ENCODE results near the gene RNF144B.

Gene RNF144B

DNA sequence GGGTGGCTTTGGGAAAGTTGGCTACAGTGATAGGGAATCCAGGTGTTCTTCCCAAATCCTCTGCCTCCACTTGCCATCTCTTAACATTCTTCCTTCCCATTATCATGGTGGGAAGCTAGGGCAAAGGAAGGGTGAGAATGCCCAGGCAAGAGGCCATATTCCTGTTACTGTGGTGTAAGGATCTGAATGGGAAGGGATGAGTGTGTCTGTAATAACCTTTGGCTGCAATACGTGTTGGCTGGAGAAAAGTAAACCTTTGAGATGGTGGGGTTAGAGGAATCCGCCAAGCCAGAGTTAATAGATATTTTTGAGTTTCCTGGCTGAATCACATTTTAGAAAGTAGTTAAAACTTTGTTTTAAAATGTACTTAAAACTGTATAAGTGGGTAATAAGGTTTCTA is 45.9 kb downstream of the RNF144B start:
- DNase-seq (ENCODE audit: low read depth) = no peak
- TF ChIP-seq CTCF (IDR thresholded peaks at IDR 0.05; ENCODE audit: control insufficient read depth, extremely low read depth, insufficient read depth) = no peak
- no peak overlapping the region for H3K4me3 ChIP-seq (ENCODE audit: low read depth, low read length)

DNA sequence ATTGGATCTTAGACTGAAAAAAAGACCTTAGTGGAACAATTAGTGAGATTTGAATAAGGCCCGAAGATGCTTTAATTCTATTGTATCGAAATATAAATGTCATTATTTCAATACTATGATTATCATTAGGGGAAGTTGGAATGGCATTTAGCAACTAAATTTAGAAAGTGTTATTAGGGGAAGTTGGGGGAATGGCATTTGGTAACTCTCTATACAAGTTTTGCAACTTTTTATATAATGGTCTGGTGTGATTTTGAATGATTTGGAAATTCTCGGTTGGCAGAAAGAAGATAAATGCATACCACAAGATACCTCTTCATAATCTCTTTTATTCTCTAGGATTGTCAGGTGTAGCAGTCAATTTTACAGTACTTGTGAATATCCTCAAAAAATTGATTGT is 49.2 kb downstream of the RNF144B start:
- no peak for DNase-seq (ENCODE audit: low read depth)
- no peak for TF ChIP-seq CTCF (IDR thresholded peaks at IDR 0.05; ENCODE audit: control insufficient read depth, extremely low read depth, insufficient read depth)
- H3K4me3 ChIP-seq (ENCODE audit: low read depth, low read length) = no peak overlapping the region

GRCh38 chr6:18439581-18439980 is 52.4 kb downstream of the RNF144B start:
- no peak overlapping the region for H3K4me3 ChIP-seq (ENCODE audit: low read depth, low read length)
- no peak for TF ChIP-seq CTCF (IDR thresholded peaks at IDR 0.05; ENCODE audit: control insufficient read depth, extremely low read depth, insufficient read depth)
- DNase-seq (ENCODE audit: low read depth) = no peak

- H3K4me3 ChIP-seq (ENCODE audit: low read depth, low read length) = no peak overlapping the region
- peak; percentile 78 for DNase-seq (ENCODE audit: low read depth)
- TF ChIP-seq CTCF (IDR thresholded peaks at IDR 0.05; ENCODE audit: control insufficient read depth, extremely low read depth, insufficient read depth) = no peak
Observed at GRCh38 chr6:18441251-18441979, 54.3 kb downstream of the RNF144B start.

- no peak for TF ChIP-seq CTCF (IDR thresholded peaks at IDR 0.05; ENCODE audit: control insufficient read depth, extremely low read depth, insufficient read depth)
- H3K4me3 ChIP-seq (ENCODE audit: low read depth, low read length) = no peak overlapping the region
- DNase-seq (ENCODE audit: low read depth) = no peak
Observed at GRCh38 chr6:18444111-18444510, 57.0 kb downstream of the RNF144B start.

GRCh38 chr6:18445228-18445627 is 58.1 kb downstream of the RNF144B start:
- TF ChIP-seq CTCF (IDR thresholded peaks at IDR 0.05; ENCODE audit: control insufficient read depth, extremely low read depth, insufficient read depth) = no peak

DNA sequence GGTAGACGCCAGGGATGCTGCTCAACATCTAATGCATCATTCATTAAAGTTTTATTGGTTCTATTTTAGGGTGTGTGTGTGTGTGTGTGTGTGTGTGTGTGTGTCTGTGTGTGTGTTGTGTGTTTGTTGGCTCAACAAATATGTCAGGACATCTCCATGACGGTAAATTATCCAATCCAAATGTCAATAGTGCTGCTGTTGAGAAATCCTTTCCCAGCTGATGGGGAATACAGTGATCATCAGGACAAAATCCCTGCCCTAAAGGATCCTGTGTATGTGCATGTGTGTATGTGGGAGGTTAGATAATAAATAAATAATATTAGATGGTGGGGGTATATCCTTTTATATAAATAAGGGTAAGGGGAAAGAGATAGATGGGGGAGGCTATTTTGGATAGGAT is 59.6 kb downstream of the RNF144B start:
- no peak for DNase-seq (ENCODE audit: low read depth)
- no peak for TF ChIP-seq CTCF (IDR thresholded peaks at IDR 0.05; ENCODE audit: control insufficient read depth, extremely low read depth, insufficient read depth)
- H3K4me3 ChIP-seq (ENCODE audit: low read depth, low read length) = no peak overlapping the region

More at GRCh38 chr6:18445228-18445627, 58.1 kb downstream of the RNF144B start:
- no peak for DNase-seq (ENCODE audit: low read depth)
- no peak overlapping the region for H3K4me3 ChIP-seq (ENCODE audit: low read depth, low read length)
